ENCODE data around the gene TNXB.

Gene TNXB

GRCh38 chr6:32149932-32150870 lies 41.1 kb upstream of the TNXB start:
- Histone ChIP-seq H3K4me1 (ENCODE audit: insufficient read depth, poor library complexity, severe bottlenecking) (peaks cover 6% of the 10 kb centered on the region), H3K27me3 (ENCODE audit: insufficient read depth, poor library complexity, severe bottlenecking) (no peaks in the 10 kb centered on the region), H3K4me3 (ENCODE audit: severe bottlenecking) (no peak overlapping the region), H3K9me3 (ENCODE audit: severe bottlenecking) (no peaks in the 10 kb centered on the region), H3K36me3 (ENCODE audit: low read depth) (no peaks in the 10 kb centered on the region; the same call in 1 of the 2 replicates), H3K27ac (ENCODE audit: poor library complexity, severe bottlenecking) (no peak overlapping the region)
- ATAC-seq (ENCODE audit: low read depth): no peak
- TF ChIP-seq, protein P1, sequence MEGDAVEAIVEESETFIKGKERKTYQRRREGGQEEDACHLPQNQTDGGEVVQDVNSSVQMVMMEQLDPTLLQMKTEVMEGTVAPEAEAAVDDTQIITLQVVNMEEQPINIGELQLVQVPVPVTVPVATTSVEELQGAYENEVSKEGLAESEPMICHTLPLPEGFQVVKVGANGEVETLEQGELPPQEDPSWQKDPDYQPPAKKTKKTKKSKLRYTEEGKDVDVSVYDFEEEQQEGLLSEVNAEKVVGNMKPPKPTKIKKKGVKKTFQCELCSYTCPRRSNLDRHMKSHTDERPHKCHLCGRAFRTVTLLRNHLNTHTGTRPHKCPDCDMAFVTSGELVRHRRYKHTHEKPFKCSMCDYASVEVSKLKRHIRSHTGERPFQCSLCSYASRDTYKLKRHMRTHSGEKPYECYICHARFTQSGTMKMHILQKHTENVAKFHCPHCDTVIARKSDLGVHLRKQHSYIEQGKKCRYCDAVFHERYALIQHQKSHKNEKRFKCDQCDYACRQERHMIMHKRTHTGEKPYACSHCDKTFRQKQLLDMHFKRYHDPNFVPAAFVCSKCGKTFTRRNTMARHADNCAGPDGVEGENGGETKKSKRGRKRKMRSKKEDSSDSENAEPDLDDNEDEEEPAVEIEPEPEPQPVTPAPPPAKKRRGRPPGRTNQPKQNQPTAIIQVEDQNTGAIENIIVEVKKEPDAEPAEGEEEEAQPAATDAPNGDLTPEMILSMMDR (IDR thresholded peaks at IDR 0.05; ENCODE audit: poor library complexity, severe bottlenecking): no peak
- no peak for DNase-seq (ENCODE audit: low spot score)

DNA sequence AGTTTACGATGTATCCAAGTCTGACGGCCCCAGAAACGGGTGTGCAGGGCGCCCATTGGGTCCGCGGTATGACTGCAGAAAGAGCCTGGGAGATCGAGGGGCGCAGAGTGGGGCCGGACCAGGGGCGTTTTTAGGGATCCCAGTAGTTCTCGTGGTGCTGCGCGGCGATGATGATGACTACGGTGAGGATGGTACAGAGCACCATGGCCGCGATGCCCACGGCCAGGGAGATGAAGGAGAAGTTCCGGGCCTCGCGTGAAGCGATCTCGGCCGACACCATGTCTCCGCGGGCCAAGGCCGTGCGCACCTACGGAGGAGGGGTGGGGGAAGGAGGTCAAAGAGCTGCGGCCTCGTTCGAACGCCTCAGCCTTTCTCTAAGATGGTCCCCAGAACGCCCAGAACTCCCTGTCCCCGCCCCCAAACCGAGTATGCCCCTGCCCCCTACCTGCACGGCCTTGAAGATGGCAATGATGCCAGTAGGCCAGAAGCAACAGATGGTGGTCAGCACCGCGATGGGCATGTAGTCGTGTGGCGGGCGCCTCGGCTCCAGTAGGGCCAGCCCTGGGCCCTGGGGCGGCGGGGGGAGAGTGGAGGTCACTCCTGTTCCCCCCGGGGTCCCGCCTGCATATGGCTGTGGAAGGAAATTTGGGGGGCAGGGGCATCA lies 40.1 kb upstream of the TNXB start:
- Histone ChIP-seq H3K4me3 (ENCODE audit: severe bottlenecking) (peak overlapping the region; percentile 20), H3K36me3 (ENCODE audit: low read depth) (no peaks in the 10 kb centered on the region), H3K27ac (ENCODE audit: poor library complexity, severe bottlenecking) (no peak overlapping the region), H3K27me3 (ENCODE audit: insufficient read depth, poor library complexity, severe bottlenecking) (no peaks in the 10 kb centered on the region), H3K9me3 (ENCODE audit: severe bottlenecking) (no peaks in the 10 kb centered on the region), H3K4me1 (ENCODE audit: insufficient read depth, poor library complexity, severe bottlenecking) (peaks cover 6% of the 10 kb centered on the region)
- DNase-seq (ENCODE audit: low spot score) (no peak), ATAC-seq (ENCODE audit: low read depth) (no peak)
- TF ChIP-seq, protein P1 (IDR thresholded peaks at IDR 0.05; ENCODE audit: poor library complexity, severe bottlenecking): peak; percentile 29

DNA sequence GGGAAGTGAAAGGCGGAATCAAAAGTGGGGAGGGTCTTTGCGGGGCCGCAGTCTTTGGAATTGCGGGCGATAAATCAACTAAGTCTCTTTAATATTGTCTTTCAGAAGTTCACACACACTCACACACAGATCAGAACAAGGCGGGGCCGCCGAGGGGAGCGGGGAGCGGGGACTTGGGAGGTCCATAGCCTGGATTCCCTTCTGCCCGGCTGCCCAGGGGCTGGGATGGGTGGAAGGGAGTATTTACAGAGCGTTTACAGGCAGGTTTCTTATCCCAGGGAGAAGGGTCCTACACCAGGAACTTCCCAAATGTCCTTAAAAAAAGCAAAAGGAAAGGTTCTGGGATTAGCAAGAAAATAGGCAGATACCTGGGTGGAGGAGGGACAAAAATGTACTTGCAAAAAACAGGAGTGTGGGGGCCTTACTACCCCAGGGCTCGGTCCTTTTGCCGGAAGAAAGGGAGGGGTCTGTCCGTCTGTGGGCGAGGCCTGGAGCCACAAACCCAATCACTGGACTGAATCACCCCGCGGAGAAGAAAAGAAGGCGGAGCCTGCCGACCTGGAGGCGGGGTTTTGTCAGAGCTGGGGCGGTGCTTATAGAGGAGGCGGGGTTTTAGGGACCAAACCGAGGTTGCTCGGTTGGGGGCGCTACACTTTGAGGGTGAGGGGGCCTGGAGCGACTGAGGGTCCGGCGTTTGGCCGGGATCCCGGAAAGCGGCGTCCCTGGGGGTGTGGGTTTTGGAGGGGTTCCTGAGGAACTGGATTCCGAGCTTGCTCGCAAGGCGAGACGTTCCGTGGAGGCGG lies 39.4 kb upstream of the TNXB start:
- Histone ChIP-seq H3K36me3 (ENCODE audit: low read depth) (no peaks in the 10 kb centered on the region), H3K4me1 (ENCODE audit: insufficient read depth, poor library complexity, severe bottlenecking) (peaks cover 6% of the 10 kb centered on the region), H3K9me3 (ENCODE audit: severe bottlenecking) (no peaks in the 10 kb centered on the region), H3K27ac (ENCODE audit: poor library complexity, severe bottlenecking) (no peak overlapping the region), H3K27me3 (ENCODE audit: insufficient read depth, poor library complexity, severe bottlenecking) (no peaks in the 10 kb centered on the region), H3K4me3 (ENCODE audit: severe bottlenecking) (peak overlapping the region; percentile 20)
- ATAC-seq (ENCODE audit: low read depth) (peak; percentile 71), DNase-seq (ENCODE audit: low spot score) (no peak)
- TF ChIP-seq, protein P1 (IDR thresholded peaks at IDR 0.05; ENCODE audit: poor library complexity, severe bottlenecking): peak; percentile 49

- H3K9me3 ChIP-seq (ENCODE audit: severe bottlenecking): no peaks in the 10 kb centered on the region
- ATAC-seq (ENCODE audit: low read depth) (no peak), DNase-seq (ENCODE audit: low spot score) (no peak)
- TF ChIP-seq, protein P1 (IDR thresholded peaks at IDR 0.05; ENCODE audit: poor library complexity, severe bottlenecking): no peak
- peaks cover 6% of the 10 kb centered on the region for H3K4me1 ChIP-seq (ENCODE audit: insufficient read depth, poor library complexity, severe bottlenecking)
- no peaks in the 10 kb centered on the region for H3K27me3 ChIP-seq (ENCODE audit: insufficient read depth, poor library complexity, severe bottlenecking)
- H3K27ac ChIP-seq (ENCODE audit: poor library complexity, severe bottlenecking): no peak overlapping the region
- no peak overlapping the region for H3K4me3 ChIP-seq (ENCODE audit: severe bottlenecking)
- H3K36me3 ChIP-seq (ENCODE audit: low read depth): no peaks in the 10 kb centered on the region
Measured at GRCh38 chr6:32147401-32148132, 38.4 kb upstream of the TNXB start.
